Stomach (tissue), 4 donors: ENCODE measurements around the gene CFAP46.

Source experiments
- POLR2A ChIP-seq, 4 donors: fragments of 450-650 bp; IDR thresholded peaks; one replicate each; pipeline ENCODE4 v1.6.1; 2016; ENCODE audit warnings: antibody characterized with exemption in 4 of 4, control low read depth in 2 of 4, mild to moderate bottlenecking in 1 of 4, moderate library complexity in 1 of 4
- POLR2AphosphoS5 ChIP-seq, 3 donors: sonication (generic); formaldehyde crosslinking; IDR thresholded peaks; one replicate each; pipeline ENCODE4 v1.6.1; 2016; ENCODE audit warnings: antibody characterized with exemption in 3 of 3

GRCh38 chr10:132838346-132838970, 103.9 kb downstream of the CFAP46 start:
- TF ChIP-seq POLR2A (IDR thresholded peaks at IDR 0.05) (no peak), POLR2AphosphoS5 (IDR thresholded peaks at IDR 0.05) (no peak)
